GM12878 (cell line): ENCODE results near the gene SASH1. TPM values are rescaled to one million over a fixed set of nuclear protein-coding genes. Genes with fewer than 3 reads are reported as not detected.

Experiments
- ATAC-seq: fragments of 200-7000 bp; cut with Tn5 transposase; 3 replicates; pipeline ENCODE4 v1.9.1; 2020; ENCODE audit warnings: mild to moderate bottlenecking, moderate library complexity
- BruUV-seq: library from RNA; stranded (reverse); fragments of 400-500 nt; replicated peaks from 2 replicates; lab custom pipeline; 2021; lab: Mats Ljungman, UMichigan
- CTCF ChIA-PET: fragments of 300-600 bp; sonication (Branson Sonifier 250); formaldehyde crosslinking; extraction: SDS; loops from one replicate; lab custom pipeline; 2021; ENCODE audit warnings: inconsistent platforms; lab: Yijun Ruan, JAX
- POLR2A ChIA-PET: fragments of 350-600 bp; formaldehyde crosslinking; extraction: SDS; loops from one replicate; lab custom pipeline; 2021; ENCODE audit warnings: inconsistent platforms; lab: Charles Lee
- RAD21 ChIA-PET: fragments of 300-600 bp; sonication (Branson Sonifier 250); formaldehyde crosslinking; loops from one replicate; lab custom pipeline; 2023; ENCODE audit warnings: antibody characterized with exemption; ENCODE audit not compliant: unreplicated experiment; lab: Charles Lee
- SMC1A ChIA-PET: fragments of 300-600 bp; sonication (Branson Sonifier 250); formaldehyde crosslinking; loops from one replicate; lab custom pipeline; 2023; ENCODE audit not compliant: unreplicated experiment, uncharacterized antibody; lab: Charles Lee
- DNase-seq: peaks from one replicate; pipeline ENCODE4 v3.0.0-alpha.2; 2011; ENCODE audit warnings: low read depth, low spot score
- FAIRE-seq: peaks from 3 replicates; lab custom pipeline; 2011; peaks lifted over from hg19 to GRCh38; lab: Jason Lieb, UNC
- H2AFZ ChIP-seq: 2 replicates; pipeline ENCODE4 v1.6.0; 2011; ENCODE audit warnings: low read depth, low read length, control low read depth; ENCODE audit not compliant: control insufficient read depth
- H3K27ac ChIP-seq: 2 replicates; pipeline ENCODE4 v1.5.1; 2011; ENCODE audit warnings: control low read depth; ENCODE audit not compliant: control insufficient read depth, insufficient read depth
- H3K27me3 ChIP-seq, 2 experiments: replicated peaks in 1 of 2; 2 replicates each; pipeline versions ENCODE4 v1.6.0 to v1.6.1; 2011; ENCODE audit warnings: low read length in 1 of 2; ENCODE audit not compliant: control insufficient read depth in 2 of 2, insufficient read depth in 2 of 2
- H3K36me3 ChIP-seq, 2 experiments: 2 replicates each; pipeline ENCODE4 v1.5.1; 2011; ENCODE audit warnings: low read length in 1 of 2; ENCODE audit not compliant: control insufficient read depth in 2 of 2, insufficient read depth in 2 of 2
- H3K4me1 ChIP-seq: 2 replicates; pipeline ENCODE4 v1.6.1; 2011; ENCODE audit warnings: mild to moderate bottlenecking, low read length, moderate library complexity, mixed read lengths; ENCODE audit not compliant: control insufficient read depth, insufficient read depth
- H3K4me2 ChIP-seq: 2 replicates; pipeline ENCODE4 v1.6.0; 2011; ENCODE audit warnings: control low read depth; ENCODE audit not compliant: control insufficient read depth, insufficient read depth
- H3K4me3 ChIP-seq: fragments of 200-600 bp; sonication (generic); 2 replicates; pipeline ENCODE4 v1.5.1; 2016
- H3K79me2 ChIP-seq: 2 replicates; pipeline ENCODE4 v1.6.0; 2011; ENCODE audit warnings: low read length; ENCODE audit not compliant: control insufficient read depth, insufficient read depth
- H3K9ac ChIP-seq: 2 replicates; pipeline ENCODE4 v1.8.0; 2011; ENCODE audit warnings: low read length, control low read depth, mixed read lengths; ENCODE audit not compliant: control insufficient read depth, insufficient read depth
- H3K9me3 ChIP-seq: replicated peaks from 3 replicates; pipeline ENCODE4 v1.5.1; 2011; ENCODE audit warnings: mild to moderate bottlenecking, low read length; ENCODE audit not compliant: control insufficient read depth, insufficient read depth
- H4K20me1 ChIP-seq: 2 replicates; pipeline ENCODE4 v1.6.0; 2011; ENCODE audit not compliant: control insufficient read depth, insufficient read depth
- BRCA1 ChIP-seq: IDR thresholded peaks from 2 replicates; pipeline ENCODE4 v1.6.1; 2011; ENCODE audit warnings: low read depth, low read length, improper control_type of control experiment
- GATAD2B ChIP-seq: fragments of 450-650 bp; conservative IDR thresholded peaks from 2 replicates; pipeline ENCODE4 v1.6.1; 2017; ENCODE audit warnings: low read depth, mild to moderate bottlenecking, moderate library complexity
- MYC ChIP-seq: IDR thresholded peaks from 2 replicates; pipeline ENCODE4 v1.6.1; 2011; ENCODE audit warnings: mild to moderate bottlenecking, low read length, moderate library complexity, inconsistent platforms; ENCODE audit not compliant: insufficient read depth, insufficient replicate concordance, insufficient read length, severe bottlenecking
- NFIC ChIP-seq: IDR thresholded peaks from 2 replicates; pipeline ENCODE4 v1.6.1; 2012; ENCODE audit warnings: low read depth, mild to moderate bottlenecking, inconsistent platforms, low read length, moderate library complexity
- PRDM15 ChIP-seq: fragments of 450-650 bp; formaldehyde crosslinking; IDR thresholded peaks from 2 replicates; pipeline ENCODE4 v1.4.0; 2020; ENCODE audit warnings: mild to moderate bottlenecking, moderate library complexity
- ZBTB33 ChIP-seq: fragments of 450-650 bp; IDR thresholded peaks from 2 replicates; pipeline ENCODE4 v1.6.1; 2017; ENCODE audit warnings: mild to moderate bottlenecking
- WGBS: methylation state at CpG from one replicate; pipeline ENCODE4 v1.1.6; 2016; ENCODE audit warnings: low lambda C conversion rate; ENCODE audit not compliant: insufficient replicate concordance, insufficient coverage; ENCODE audit errors: missing lambda C conversion rate; 5-methylcytosine and 5-hydroxymethylcytosine counted together
- in situ Hi-C: fragments of 300-500 bp; cut with MboI; formaldehyde crosslinking; loops from 9 replicates; pipeline ENCODE4 v1.14.3; 2018; ENCODE audit warnings: mixed read lengths
- intact Hi-C: fragments of 100-400 bp; cut with micrococcal nuclease; formaldehyde crosslinking; loops from one replicate; pipeline ENCODE4 v1.14.2; 2022; ENCODE audit not compliant: unreplicated experiment
- polyA plus RNA-seq, 11 experiments: library from polyadenylated mRNA; depleted of rRNA in 4 of 11; unstranded in 6 of 11; stranded (reverse) in 5 of 11; fragments of >200 nt; fragmentation: Nextera tagmentation in 4 of 11; fragmentation: Illumina TruSeq in 1 of 11; extraction: Ambion mirVana in 4 of 11; extraction: Trizol in 1 of 11; gene quantifications; 1 replicate in 1 of 11; 2 replicates in 10 of 11; pipeline versions ENCODE4 v1.2.1 to v1.2.3, GENCODE V29; 2011 to 2016; ENCODE audit warnings: inconsistent platforms in 2 of 11, missing spikeins in 2 of 11, low read depth in 1 of 11
- total RNA-seq, 4 experiments: library from RNA; depleted of rRNA in 3 of 4; stranded (reverse); fragments of >200 nt in 3 of 4; fragmentation: Illumina TruSeq in 1 of 4; extraction: Trizol in 1 of 4; gene quantifications; 2 replicates each; pipeline versions ENCODE4 v1.2.1 to v1.2.3, GENCODE V29; 2013 to 2021
- TF ChIP-seq, protein P1 (sequence below): fragments of 450-650 bp; IDR thresholded peaks from 2 replicates; pipeline ENCODE4 v1.6.1; 2017; ENCODE audit warnings: mild to moderate bottlenecking, low read depth, inconsistent platforms; ENCODE audit not compliant: poor library complexity, severe bottlenecking

SASH1 gene
- total and polyA plus RNA-seq, 10 of the 15 experiments (the other 5 are each of a cell fraction or from before 2014, with no cell fraction given) = 0.01 to 0.73 (median 0.14) TPM; not detected in 4

GRCh38 chr6:148521586-148521985 lies 178.9 kb downstream of the SASH1 start (continued):
- TF ChIP-seq PRDM15 = no peak

DNA sequence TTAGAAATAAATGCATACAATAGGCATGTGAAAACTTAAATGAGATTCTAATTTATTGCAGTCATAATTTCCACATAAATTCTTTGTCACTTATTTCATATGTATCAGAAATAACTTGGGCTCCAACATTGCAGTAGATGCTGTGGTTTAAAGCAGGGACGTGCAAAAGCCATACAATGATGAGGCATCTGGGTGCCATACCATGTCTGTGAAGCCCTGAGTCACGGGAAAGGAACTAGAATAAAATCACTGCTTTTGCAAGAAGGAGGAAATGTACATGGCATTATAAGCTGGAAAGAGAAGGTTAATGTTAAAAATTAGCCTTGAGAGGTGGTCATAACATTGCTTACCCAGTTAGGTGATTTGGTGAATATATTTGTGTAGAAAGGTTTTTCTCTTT lies 180.4 kb downstream of the SASH1 start:
- no peak for TF ChIP-seq MYC
- TF ChIP-seq BRCA1 = no peak
- TF ChIP-seq NFIC = no peak
- TF ChIP-seq, protein P1, sequence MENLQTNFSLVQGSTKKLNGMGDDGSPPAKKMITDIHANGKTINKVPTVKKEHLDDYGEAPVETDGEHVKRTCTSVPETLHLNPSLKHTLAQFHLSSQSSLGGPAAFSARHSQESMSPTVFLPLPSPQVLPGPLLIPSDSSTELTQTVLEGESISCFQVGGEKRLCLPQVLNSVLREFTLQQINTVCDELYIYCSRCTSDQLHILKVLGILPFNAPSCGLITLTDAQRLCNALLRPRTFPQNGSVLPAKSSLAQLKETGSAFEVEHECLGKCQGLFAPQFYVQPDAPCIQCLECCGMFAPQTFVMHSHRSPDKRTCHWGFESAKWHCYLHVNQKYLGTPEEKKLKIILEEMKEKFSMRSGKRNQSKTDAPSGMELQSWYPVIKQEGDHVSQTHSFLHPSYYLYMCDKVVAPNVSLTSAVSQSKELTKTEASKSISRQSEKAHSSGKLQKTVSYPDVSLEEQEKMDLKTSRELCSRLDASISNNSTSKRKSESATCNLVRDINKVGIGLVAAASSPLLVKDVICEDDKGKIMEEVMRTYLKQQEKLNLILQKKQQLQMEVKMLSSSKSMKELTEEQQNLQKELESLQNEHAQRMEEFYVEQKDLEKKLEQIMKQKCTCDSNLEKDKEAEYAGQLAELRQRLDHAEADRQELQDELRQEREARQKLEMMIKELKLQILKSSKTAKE = no peak
- no peak for TF ChIP-seq ZBTB33
- TF ChIP-seq GATAD2B = no peak
- H3K36me3 ChIP-seq = no peaks in the 10 kb centered on the region
- no peak overlapping the region for H3K4me3 ChIP-seq
- no peak overlapping the region for H3K9ac ChIP-seq
- no TSS peak for BruUV-seq
- ChIA-PET CTCF (interaction anchor here (0.7 kb wide), 1 partner anchor 17 kb away, joined by 3 read pairs; no protein-coding TSS in a partner anchor), POLR2A (no interaction called here), SMC1A (no interaction called here), RAD21 (no interaction called here)
- H4K20me1 ChIP-seq = no peaks in the 10 kb centered on the region; the same call in 1 of the 2 replicates
- no peaks in the 10 kb centered on the region; a peak in 1 of 4 replicates for H3K27me3 ChIP-seq
- H3K4me2 ChIP-seq = no peak overlapping the region
- 48% methylated on average over 2 of the region's 2 CpGs for whole genome bisulfite sequencing
- no peaks in the 10 kb centered on the region for H3K9me3 ChIP-seq
- in situ Hi-C loops = no loop called here
- no peak overlapping the region for H2AFZ ChIP-seq
- no peaks in the 10 kb centered on the region for H3K79me2 ChIP-seq
- DNase-seq (no peak), ATAC-seq (no peak), FAIRE-seq (no peak)
- H3K27ac ChIP-seq = no peak overlapping the region
- peaks cover 6% of the 10 kb centered on the region for H3K4me1 ChIP-seq
- intact Hi-C loops = no loop called here
